ENCODE data around the gene PDZD2. TPM values are rescaled to one million over a fixed set of nuclear protein-coding genes. Genes with fewer than 3 reads are reported as not detected.
"Not testable (repeated sequence)": the region's sequence is repeated elsewhere in the genome, so short reads cannot be mapped to it uniquely, and the experiment has no call there.

The PDZD2 gene
- total RNA-seq, 1 donor from 2014 or later, result 21.5 TPM

DNA sequence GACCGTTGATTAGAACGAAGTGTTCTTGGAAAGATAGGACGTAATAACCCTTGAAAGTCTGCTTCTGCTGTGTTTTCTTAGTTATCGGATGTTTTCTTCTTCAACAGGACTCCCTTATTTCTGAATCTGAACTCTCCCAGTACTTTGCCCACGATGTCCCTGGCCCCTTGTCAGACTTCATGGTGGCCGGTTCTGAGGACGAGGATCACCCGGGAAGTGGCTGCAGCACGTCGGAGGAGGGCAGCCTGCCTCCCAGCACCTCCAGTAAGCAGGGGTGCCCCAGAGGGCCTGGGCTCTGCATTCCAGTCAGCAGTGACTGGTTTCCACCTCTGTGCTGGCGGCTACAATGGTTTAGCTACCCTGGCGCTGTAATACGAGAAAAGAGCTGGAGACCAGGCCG lies 433.1 kb downstream of the PDZD2 start:
- H3K36me3 Mint-ChIP-seq, result peaks cover 26% of the 10 kb centered on the region
- H3K9me3 Mint-ChIP-seq, result no peaks in the 10 kb centered on the region
- peaks cover 3% of the 10 kb centered on the region for H3K4me1 Mint-ChIP-seq
- H3K4me3 Mint-ChIP-seq, result no peak overlapping the region
- H3K27ac Mint-ChIP-seq, result no peak overlapping the region
- TF ChIP-seq, protein P1, sequence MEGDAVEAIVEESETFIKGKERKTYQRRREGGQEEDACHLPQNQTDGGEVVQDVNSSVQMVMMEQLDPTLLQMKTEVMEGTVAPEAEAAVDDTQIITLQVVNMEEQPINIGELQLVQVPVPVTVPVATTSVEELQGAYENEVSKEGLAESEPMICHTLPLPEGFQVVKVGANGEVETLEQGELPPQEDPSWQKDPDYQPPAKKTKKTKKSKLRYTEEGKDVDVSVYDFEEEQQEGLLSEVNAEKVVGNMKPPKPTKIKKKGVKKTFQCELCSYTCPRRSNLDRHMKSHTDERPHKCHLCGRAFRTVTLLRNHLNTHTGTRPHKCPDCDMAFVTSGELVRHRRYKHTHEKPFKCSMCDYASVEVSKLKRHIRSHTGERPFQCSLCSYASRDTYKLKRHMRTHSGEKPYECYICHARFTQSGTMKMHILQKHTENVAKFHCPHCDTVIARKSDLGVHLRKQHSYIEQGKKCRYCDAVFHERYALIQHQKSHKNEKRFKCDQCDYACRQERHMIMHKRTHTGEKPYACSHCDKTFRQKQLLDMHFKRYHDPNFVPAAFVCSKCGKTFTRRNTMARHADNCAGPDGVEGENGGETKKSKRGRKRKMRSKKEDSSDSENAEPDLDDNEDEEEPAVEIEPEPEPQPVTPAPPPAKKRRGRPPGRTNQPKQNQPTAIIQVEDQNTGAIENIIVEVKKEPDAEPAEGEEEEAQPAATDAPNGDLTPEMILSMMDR (IDR thresholded peaks at IDR 0.05; ENCODE audit: unreplicated experiment), result no peak
- no peaks in the 10 kb centered on the region for H3K27me3 Mint-ChIP-seq (ENCODE audit: low read depth)
- no peak for DNase-seq (ENCODE audit: low spot score in 2 of 2, unreplicated experiment in 2 of 2)

DNA sequence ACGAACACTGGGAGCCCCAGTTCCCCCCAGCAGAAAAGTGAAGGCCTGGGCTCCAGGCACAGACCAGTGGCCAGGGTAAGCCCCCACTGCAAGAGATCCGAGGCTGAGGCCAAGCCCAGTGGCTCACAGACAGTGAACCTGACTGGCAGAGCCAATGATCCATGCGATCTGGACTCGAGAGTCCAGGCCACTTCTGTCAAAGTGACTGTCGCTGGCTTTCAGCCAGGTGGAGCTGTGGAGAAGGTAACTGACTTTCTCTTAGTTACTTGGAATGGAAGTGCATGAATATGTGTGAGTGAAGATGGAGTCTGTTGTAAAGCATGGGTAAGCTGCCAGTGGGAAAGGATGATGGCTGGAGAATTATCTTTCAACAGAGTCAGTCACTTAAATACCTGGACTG lies 435.5 kb downstream of the PDZD2 start:
- Mint-ChIP-seq H3K36me3 (peaks cover 17% of the 10 kb centered on the region), H3K4me3 (no peak overlapping the region), H3K27me3 (ENCODE audit: low read depth) (no peaks in the 10 kb centered on the region), H3K4me1 (peaks cover under 1% of the 10 kb centered on the region), H3K27ac (no peak overlapping the region), H3K9me3 (no peaks in the 10 kb centered on the region)
- DNase-seq (ENCODE audit: low spot score in 2 of 2, unreplicated experiment in 2 of 2), result no peak
- TF ChIP-seq, protein P1 (IDR thresholded peaks at IDR 0.05; ENCODE audit: unreplicated experiment), result no peak

DNA sequence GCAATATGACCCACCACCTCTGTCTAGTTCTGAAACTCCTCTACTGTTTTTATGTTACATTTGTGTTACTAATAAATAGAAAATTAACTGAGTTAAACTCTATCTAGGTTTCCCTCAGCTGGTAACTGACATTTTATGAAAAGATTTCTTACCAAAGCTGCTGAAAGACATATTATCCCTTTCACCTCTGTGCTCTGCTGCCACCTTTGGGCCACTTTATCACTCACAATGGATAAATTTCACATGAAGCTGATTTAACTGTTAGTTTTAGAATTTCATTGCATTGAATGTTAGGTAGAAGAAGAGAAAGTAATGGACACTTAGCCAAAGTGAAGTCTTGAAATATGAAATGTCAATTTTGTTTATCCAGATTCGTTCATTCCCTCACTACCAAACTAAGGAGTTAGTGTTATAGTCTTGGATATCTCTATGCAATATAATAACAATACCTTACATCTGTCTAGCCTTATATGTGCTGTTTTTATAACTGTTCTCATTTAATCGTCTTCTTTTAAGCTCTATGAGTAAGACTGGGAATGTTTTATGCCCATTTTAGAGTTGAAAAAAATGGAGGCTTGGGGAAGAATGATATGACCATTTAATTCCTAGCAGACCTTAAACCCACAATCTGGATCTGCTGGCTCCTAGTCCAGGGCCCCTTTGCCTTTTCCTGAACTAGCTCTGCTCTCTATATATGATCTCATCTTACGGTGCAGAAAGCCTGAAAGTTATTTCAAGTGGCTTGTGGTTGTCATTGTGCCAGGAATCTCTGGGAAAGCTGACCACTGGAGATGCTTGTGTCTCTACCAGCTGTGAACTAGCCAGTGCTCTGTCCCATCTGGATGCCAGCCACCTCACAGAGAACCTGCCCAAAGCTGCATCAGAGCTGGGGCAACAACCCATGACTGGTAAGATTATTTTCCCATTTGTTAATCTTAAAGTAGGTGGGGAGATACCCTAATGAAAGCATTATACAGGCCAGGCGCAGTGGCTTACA lies 438.1 kb downstream of the PDZD2 start:
- Mint-ChIP-seq H3K4me3 (no peak overlapping the region), H3K4me1 (no peaks in the 10 kb centered on the region), H3K36me3 (peaks cover 15% of the 10 kb centered on the region), H3K27ac (no peak overlapping the region), H3K27me3 (ENCODE audit: low read depth) (no peaks in the 10 kb centered on the region), H3K9me3 (no peaks in the 10 kb centered on the region)
- TF ChIP-seq, protein P1 (IDR thresholded peaks at IDR 0.05; ENCODE audit: unreplicated experiment), result peak; percentile 61
- no peak for DNase-seq (ENCODE audit: low spot score in 2 of 2, unreplicated experiment in 2 of 2)

DNA sequence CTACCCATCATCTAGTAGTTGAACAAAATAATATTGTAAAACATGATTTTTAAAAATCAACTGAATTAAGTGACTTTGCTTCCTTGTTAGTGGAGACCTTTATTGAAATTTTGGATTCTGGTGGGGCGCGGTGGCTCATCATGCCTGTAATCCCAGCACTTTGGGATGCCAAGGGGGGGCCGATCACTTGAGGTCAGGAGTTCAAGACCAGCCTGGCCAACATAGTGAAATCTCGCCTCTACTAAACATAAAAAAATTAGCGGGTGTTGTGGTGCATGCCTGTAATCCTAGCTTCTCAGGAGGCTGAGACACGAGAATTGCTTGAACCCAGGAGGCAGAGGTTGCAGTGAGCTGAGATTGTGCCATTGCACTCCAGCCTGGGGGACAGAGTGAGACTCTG lies 439.9 kb downstream of the PDZD2 start:
- not testable (repeated sequence) for H3K4me1 Mint-ChIP-seq; H3K27ac Mint-ChIP-seq; H3K9me3 Mint-ChIP-seq; H3K27me3 Mint-ChIP-seq (ENCODE audit: low read depth); H3K4me3 Mint-ChIP-seq; DNase-seq (ENCODE audit: low spot score in 2 of 2, unreplicated experiment in 2 of 2); H3K36me3 Mint-ChIP-seq

DNA sequence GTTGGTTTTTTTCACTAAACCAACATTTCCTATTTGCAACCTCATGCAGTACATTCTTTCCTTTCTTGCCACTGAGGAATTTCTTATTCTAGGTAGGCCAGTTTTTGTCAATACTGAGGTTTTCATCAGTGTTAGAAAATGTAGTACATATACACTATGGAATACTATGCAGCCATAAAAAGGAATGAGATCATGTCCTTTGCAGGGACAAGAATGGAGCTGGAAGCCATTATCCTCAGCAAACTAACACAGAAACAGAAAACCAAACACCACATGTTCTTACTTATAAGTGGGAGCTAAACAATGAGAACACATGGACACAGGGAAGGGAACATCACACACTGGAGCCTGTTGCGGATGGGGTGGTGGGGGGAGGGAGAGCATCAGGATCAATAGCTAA lies 441.6 kb downstream of the PDZD2 start:
- H3K4me1 Mint-ChIP-seq; H3K27ac Mint-ChIP-seq; H3K9me3 Mint-ChIP-seq; H3K36me3 Mint-ChIP-seq; H3K4me3 Mint-ChIP-seq; DNase-seq (ENCODE audit: low spot score in 2 of 2, unreplicated experiment in 2 of 2); H3K27me3 Mint-ChIP-seq (ENCODE audit: low read depth): not testable (repeated sequence)

DNA sequence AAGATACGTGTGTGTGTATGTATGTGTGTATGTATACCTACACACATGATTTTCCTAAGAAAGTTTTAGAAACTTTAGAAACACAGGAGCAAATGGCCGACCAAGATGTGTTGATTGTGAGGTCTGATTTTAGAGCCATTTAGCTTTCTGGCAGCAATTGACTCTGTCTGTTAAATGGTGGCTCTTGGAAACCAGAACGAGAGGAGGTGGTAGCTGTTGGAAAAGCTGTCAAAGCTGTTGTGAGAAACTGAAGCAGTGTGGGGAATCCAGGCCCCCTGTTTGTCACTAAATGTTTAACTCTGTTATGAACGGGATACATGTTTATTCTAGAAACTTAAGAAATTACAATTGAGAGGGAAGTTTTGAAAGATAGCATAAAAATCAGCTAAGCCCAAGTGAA lies 443.8 kb downstream of the PDZD2 start:
- no peaks in the 10 kb centered on the region for H3K27me3 Mint-ChIP-seq (ENCODE audit: low read depth)
- peaks cover 20% of the 10 kb centered on the region for H3K36me3 Mint-ChIP-seq
- no peaks in the 10 kb centered on the region for H3K9me3 Mint-ChIP-seq
- H3K4me1 Mint-ChIP-seq, result no peaks in the 10 kb centered on the region
- TF ChIP-seq, protein P1 (IDR thresholded peaks at IDR 0.05; ENCODE audit: unreplicated experiment), result no peak
- no peak overlapping the region for H3K27ac Mint-ChIP-seq
- DNase-seq (ENCODE audit: low spot score in 2 of 2, unreplicated experiment in 2 of 2), result no peak
- H3K4me3 Mint-ChIP-seq, result no peak overlapping the region

Data from mesothelial cell of epicardium (in vitro differentiated cells).